Measurements from ENCODE around the gene FOXRED2.
"Not testable (repeated sequence)": the region's sequence is repeated elsewhere in the genome, so short reads cannot be mapped to it uniquely, and the experiment has no call there.

Gene FOXRED2

DNA sequence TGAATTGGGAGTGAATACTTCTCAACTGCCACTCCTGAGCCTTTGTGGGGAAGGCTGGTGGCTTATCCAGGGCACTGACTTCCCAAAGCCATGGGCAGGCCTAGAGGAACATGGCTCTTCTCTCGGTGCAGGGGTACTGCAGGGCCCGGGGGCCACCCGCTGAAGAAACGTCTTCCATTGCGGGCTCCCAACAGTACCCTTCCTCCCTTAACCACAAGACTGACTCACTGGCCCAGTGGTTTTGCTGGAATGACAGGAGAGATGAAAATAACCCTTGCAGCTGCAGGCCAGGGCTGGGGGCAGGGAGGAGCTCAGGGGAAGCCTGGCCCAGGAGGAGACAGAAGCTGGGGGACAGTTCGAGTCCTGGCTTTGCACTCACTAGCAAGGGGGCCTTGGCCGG, 38.9 kb downstream of the FOXRED2 start:
- peak; percentile 30 for DNase-seq

DNA sequence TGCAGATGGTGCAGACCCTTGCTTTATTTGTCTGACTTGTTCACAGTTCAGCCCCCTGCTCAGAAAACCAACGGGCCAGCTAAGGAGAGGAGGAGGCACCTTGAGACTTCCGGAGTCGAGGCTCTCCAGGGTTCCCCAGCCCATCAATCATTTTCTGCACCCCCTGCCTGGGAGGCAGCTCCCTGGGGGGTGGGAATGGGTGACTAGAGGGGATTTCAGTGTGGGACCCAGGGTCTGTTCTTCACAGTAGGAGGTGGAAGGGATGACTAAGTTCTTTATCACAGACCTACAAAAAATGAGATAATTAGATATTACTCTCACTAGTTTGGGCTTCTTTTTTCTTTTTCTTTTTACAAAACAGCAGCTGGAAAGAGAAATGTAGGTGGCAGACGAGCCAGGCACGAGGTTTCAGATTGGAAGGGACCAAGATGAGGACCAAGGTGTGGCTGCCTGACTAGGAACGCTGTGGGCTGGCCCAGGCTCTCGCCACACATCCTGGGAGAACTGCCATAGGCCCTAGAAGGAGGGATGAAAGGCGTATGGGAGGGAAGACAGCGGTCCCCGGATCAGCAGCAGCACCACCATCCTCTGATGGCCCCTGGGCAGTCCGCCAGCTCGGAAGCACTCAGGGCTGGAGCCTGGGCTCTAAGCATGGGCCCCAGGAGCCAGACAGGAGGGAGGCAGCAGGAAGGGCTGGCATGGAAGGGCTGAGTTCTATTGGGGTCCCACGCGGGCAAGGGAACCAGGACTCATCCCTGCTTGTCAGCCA, 39.6 kb downstream of the FOXRED2 start:
- DNase-seq = no peak

DNA sequence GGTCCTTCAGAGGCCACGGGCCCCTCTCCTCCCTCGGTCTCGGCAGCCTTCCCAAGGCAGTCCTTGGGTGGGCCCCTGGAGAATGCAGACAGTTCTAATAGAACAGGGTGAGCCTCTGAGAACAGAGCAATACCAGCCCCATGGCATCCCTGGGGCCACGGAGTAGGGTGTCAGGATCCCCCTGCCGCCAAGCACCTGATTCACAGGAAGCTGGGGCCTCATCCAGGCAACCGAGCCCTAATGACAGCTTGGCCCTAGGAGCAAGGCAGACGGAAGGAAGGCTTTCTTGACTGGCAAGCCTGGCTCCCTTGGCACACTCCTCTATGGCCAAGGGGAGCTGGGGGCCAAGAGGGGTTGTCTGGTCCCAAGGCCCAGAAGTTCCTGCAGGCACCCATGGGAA, 40.6 kb downstream of the FOXRED2 start:
- no peak for DNase-seq

DNA sequence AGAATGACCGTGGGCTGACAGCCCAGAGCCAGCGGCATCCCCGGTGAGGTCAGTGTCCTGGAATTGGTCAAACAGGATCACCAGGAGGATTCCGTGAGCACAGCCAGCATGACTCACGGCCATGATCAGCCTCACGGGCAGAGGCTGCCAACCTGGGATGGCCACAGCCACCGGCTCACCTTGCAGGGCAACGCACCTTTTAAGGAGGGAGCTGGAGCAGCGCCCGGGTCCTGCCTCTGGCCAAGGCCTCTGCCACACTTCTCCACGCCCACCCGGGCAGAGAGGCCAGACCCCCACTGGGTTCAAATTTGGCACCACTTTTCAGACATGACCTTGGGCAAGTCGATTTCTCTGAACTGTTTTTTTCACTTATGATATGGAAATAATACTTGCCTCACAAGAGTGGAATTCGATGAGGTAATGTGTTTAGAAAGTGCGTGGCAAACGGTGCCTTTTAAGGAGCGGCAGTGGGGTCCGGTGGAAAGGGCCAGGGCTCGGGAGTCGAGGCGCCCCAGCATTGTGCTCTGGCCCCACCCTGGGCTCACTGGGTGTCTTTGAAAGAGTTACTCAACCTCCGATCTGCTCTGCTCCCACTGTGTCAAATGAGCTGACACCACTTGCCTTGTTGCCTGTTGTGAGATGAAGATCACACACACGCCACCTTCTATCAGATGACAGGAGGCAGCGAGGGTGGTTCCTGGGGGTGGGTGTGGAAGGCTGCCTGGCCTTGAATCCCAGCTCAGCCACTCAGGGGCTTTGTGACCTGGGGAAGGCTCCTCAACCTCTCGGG, 41.4 kb downstream of the FOXRED2 start:
- no peak for DNase-seq

DNA sequence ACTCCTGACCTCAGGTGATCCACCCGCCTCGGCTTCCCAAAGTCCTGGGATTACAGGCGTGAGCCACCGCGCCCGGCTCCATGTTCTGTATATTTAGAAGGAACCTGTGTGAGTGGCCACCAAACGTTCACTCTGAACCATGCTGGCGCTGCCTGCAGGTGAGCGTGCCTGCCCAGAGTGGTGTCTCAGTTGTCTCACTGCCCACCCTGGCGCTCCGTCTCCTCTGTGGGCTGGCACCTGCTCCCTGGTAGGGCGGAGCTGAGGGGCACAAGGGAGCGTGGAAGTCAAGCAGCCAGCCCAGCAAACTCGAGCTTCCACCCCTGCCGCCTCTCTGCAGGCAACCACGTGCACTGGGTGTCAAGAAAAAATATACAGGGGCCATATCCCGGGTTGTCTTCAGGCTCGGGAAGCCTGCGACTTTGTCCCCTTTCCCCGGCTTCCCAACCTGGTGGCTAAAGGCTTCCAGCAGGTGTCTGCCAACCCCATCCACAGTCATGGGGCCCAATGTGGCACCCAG, 42.1 kb downstream of the FOXRED2 start:
- no peak for DNase-seq

DNA sequence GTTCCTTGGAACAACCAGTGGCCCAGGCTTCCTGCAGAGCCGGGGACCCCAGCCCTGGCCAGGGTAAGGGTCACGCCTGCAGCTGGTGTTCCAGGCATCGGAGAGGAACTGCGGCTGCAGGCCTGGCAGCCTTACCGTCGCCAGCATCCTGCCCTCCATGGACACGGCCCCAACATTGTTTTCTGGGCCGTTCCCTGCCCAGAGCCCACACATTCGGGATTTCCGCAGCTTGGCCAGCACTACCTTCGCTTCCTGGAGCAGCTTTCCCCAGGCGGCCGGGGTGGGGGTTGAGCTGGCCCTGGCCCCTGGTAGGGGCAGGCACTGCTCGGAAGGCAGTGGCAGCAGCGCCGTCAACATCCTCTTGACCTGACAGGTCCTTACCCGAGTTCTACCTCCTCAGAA, 43.1 kb downstream of the FOXRED2 start:
- no peak for DNase-seq

DNA sequence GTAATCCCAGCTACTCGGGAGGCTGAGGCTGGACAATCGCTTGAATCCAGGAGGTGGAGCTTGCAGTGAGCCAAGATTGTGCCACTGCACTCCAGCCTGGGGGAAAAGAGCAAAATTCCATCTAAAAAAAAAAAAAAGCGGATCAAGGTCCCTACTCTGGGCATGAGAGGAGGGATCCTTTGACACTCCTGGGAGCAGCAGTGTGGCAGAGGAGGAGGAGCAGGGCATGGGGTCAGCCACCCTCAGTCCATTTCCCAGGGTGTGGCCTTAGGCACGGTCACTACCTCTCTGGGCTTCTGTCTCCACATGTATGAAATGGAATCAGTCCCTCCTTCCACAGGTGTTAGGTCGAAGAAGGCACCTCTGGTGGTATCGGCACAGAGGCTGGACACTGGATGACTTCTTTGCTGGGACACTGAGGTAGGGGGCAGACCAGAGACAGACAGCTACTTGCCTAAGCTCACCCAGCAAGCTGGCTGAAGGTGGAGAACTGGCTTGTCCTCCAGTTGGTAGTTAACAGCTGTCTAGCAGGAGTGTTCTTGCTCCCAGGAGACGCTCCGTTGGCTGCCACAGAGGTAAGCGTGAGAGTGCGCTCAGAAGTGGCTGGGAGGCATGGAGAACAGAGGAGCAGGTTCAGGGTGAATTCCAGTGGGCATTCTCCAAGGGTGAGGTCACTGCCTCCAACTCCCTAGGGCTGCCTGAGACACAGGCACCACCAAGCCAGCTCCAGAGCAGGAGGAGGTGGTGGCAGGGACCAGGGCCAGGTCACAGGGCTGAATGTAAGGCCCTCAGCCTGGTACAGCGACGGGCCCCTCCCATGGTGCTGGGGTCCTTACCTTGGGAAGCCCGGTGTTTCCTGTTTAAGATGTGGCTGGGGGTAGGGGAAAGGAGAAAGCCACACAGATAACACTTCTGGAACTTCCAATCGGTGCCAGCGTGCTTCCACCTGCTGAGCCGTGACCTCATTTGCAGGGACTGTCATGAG, 44.9 kb downstream of the FOXRED2 start:
- no peak for DNase-seq

DNA sequence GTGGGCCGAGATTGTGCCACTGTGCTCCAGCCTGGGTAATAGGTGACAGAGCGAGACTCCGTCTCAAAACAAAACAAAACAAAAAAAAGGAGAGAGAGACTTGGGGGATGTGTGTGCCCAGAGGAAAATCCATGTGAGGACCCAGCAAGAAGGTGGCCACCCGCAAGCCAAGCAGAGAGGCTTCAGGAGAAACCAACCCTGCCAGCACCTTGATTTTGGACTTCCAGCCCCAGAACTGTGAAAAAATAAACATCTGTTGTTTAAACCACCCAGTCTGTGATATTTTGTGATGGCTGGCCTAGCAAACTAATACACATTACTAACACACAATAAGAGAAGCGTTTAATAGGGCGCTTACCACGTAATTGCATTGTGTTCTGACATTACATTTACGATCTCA, 46.6 kb downstream of the FOXRED2 start:
- no peak for DNase-seq

DNA sequence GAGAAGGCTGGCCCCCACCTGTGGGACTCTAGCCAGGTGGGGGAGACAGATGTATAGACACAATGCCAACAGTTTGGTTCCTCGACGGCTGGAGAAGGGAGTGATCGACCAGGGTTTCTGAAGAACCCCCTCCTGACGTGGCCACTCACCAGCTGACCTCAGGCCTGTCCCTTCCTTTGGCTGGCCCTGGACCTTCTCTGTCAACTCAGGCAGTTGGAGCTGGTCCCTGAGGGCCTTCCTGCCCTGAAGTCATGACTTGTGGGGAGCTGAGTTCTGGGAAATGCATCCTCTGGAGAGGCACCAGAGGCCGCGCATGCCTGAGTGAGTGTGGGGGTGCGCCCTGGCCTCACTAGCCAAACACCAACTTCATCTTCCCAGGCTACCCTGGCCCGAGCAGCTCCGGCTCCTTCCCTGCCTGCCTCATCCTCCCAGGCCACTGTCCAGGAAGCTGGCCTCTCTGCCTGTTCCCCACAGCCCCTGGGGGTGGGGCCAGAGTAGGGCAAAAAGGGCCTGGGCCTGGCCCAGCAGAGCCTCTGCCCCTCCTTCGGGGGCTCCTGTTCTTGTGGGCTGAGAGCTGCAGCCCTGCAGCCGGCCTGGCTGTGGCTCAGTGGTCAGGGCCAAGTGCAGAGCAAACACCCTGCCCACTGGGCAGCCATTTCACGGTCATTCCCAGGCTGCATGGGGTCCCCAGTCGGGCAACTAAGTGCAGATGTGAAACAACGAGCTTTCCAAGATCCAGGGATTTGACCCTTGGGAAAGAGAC, 49.0 kb downstream of the FOXRED2 start:
- no peak for DNase-seq

DNA sequence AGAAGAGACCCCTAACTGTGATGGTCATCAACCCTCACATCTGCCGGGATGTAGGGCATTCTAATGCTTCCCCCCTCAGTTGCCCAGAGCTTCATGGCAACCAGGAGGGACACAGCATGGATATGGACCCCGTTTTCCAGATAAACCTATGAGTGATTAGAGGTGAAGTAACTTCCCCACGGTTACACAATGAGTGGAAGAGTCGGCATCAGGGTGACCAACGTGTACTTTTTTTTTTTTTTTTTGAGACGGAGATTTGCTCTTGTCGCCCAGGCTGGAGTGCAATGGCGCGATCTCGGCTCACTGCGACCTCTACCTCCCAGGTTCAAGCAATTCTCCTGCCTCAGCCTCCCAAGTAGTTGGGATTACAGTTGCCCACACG, 50.4 kb downstream of the FOXRED2 start:
- DNase-seq = no peak

DNA sequence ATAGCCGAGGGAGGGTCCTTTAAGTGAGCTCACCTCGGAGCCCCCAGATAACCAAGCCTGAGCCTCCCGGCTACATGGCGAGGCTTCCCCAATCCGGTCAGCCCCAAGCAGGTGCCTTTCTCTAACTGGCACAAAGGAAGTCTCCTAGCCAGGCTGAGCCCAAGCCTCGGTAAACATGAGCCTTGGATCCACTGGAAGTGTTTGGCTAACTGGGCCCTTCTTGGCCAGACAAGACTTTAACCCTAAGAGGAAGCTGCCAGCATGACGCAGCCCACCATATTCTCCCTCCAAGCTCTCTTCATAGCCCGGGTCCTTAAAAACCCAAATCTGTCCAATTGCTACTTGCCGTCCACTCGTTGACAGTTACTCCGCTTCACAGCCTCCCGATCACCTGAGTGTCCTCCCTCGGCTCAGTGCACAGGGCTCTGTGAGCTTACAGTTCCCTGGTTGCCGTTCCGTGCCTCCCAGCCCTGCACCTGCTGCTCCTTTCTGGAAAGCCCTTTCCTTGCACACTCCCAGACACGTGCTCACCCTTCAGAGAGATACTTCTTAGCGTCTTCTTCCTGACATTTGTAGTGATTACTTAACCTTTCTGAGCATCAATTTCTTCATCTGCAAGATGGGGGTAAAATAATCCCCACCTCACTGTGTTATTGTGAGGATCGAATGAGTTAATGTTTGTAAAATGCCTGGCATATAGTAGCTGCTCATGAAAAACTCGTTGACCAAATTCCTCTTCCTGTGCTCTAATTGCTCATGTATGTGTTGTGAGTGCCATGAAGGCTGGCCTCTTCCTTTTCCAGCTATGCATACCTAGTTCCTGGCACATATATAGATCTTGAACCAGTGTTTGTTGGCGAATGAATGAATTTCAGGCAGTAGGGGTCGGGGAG, 51.0 kb downstream of the FOXRED2 start:
- DNase-seq = no peak

DNA sequence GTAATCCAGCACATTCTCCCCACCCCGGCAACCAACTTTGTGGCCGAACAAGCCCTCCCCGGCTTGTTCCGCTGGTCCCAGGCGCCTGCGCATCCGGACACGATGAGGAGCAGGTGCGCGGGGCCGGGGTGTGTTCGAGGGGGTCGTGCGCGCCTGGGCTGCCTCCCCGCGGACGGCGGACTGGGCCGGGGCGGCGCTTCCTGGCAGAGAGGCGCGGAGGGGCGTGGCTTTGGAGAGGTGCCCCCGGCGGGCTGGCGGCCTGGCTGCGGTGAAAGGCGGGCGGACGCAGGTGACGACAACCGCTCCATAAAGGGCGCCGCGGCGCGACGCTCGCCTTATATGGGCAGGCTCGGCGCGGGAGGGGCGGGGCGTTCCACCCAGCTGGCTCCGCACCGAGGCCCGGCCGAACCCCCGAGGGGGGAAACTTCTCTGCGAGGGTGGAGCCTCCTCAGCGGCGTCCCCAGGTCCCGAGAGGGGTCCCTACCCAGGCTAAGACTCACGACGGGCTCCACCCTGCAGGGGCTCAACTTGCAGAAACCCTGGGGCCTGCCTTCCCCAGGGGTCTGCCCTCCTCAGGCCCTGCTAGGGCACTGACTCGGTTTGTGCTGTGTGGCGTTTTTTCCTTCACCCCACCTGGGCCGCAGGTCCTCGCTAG, 51.8 kb downstream of the FOXRED2 start:
- peak; percentile 95 for DNase-seq

DNA sequence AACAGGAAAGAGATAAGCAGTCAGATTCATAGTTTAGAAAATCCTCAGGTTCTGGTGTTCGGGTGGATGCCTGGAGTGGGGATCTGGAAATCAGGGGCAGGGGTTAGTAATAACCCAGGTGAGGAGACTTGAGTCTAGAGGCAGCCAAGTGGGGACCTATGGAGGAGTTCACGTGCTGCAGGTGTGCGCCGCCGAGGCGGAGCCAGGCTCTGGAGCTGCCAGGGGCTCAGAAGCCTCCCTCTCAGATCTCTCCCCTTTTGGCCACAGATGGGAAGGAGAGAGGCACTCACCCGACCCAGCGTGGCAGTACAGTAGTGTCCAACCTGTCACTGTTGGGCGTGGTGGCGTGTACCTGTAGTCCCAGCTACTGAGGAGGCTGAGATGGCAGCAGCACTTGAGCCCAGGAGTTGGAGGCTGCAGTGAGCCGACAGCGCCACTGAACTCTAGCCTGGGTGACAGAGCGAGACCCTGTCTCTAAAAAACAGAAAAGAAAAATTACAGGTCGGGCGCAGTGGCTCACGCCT, 52.9 kb downstream of the FOXRED2 start:
- DNase-seq = no peak

DNA sequence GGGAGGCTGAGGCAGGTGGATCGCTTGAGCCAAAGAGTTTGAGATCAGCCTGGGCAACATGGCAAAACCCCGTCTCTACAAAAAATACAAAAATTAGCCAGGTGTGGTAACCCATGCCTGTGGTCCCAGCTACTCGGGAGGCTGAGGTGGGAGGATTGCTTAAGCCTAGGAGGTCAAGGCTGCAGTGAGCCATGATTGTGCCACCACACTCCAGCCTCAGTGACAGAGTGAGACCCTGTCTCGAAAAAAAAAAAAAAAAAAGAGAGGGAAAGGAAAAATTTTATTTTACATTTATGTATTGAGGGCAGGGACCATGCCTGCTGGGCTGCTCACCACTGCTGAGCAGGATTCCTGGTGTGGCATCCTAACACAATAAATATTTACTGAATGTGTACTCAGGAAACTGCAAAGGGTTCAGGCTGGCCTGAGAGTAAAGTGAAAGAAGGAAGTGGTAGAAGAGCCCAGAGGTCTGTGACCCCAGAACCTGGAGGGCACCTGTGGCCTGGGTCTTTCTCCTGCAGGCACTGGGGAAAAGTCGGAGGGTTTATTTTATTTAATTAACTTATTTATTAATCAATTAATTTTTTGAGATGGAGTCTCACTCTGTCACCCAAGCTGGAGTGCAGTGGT, 53.7 kb downstream of the FOXRED2 start:
- not testable (repeated sequence) for DNase-seq

DNA sequence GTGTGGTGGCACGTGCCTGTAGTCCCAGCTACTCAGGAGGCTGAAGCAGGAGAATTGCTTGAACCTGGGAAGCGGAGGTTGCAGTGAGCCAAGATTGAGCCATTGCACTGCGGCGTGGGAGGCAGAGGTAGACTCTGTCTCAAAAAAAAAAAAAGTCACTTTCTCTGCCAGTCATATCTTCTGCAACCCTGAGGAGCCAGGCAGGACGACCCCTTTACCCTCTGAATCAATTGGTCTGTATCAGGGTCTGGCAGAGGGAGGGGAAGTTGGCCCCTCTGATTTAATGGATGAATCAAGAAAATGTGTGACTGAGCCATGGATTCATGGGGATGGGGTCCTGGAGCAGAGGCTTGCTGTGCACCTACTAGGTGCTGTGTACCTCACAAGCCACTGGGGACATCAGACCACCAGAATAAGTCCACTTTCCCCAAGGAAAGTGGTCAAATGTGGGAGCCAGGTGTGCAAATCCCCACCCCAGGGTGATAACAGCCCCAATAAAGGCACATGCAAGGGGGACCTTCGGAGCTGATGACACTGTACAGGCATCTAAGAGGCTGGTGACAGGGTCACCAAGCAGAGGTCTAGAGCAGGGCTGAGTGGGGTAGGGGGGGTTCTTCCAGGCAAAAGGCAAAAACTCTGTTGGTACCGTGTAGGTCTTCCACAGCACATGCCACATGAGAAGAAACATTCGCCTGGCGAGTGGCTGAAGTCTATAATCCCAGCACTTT, 54.4 kb downstream of the FOXRED2 start:
- peak; percentile 24 for DNase-seq

DNA sequence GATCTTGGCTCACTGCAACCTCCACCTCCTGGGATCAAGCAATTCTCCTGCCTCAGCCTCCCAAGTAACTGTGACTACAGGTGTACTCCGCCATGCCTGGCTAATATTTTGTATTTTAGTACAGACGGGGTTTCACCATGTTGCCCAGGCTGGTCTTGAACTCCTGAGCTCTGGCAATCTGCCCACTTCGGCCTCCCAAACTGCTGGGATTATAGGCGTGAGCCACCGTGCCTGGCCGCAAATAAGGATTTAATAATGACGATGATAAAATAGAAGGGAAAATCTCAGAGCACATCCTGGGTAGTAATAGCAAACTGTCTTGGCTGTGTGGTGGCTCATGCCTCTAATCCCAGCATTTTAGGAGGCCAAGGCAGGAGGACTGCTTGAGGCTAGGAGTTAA, 55.9 kb downstream of the FOXRED2 start:
- DNase-seq = not testable (repeated sequence)

DNA sequence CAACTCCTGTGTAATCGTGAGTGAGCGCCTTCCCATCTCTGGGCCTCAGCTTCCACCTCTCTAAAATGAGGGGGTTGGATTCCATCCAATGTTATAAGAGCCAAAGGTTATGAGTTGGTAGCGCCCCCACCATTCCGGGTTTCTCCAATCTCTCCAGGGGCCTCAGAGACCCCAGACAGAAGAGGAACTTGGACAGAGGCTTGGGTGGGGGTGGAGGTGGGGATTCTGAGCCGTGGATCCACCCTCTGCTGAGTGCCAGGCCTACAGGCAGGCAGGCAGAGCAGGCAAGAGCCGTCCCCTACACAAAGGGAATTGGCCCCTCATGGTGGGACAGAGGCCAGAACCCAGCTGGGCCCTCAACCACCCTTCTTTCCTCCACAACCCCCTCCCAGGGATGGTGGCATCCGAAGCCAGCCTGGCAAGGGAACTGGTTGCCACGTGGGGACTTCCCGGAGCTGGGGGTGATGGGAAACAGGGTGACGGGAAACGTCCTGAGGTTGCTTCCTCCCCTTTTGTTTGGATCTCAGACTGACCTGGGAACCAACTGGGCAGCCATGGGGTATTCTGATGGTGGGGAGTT, 57.2 kb downstream of the FOXRED2 start:
- DNase-seq = no peak

DNA sequence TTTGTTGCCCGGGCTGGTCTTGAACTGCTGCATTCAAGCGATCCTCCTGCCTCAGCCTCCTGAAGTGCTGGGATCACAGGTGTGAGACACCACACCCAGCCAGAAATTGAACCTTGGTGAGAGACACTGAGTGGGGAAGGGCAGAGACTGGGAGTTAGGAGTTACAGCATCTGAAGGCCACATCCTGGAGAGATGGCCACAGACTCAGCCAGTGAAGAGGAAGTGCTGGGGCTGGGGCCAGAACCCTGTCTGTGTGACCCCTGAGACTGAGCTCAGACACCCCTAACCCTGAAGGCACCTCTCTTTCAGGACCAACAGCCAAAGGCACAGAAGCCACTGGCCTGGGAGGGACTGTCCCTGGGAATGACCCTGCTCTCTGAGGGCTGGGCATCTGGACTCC, 59.2 kb downstream of the FOXRED2 start:
- DNase-seq = no peak
